ENCODE data around the gene ASIC2. TPM values are rescaled to one million over a fixed set of nuclear protein-coding genes. Genes with fewer than 3 reads are reported as not detected.
A peak's percentile ranks its signal among the peaks of the same experiment; 100 is the strongest.

Gene ASIC2
- total RNA-seq, 4 donors from 2014 or later, result 0.80 to 1.8 (median 1.4) TPM; not detected in 1

DNA sequence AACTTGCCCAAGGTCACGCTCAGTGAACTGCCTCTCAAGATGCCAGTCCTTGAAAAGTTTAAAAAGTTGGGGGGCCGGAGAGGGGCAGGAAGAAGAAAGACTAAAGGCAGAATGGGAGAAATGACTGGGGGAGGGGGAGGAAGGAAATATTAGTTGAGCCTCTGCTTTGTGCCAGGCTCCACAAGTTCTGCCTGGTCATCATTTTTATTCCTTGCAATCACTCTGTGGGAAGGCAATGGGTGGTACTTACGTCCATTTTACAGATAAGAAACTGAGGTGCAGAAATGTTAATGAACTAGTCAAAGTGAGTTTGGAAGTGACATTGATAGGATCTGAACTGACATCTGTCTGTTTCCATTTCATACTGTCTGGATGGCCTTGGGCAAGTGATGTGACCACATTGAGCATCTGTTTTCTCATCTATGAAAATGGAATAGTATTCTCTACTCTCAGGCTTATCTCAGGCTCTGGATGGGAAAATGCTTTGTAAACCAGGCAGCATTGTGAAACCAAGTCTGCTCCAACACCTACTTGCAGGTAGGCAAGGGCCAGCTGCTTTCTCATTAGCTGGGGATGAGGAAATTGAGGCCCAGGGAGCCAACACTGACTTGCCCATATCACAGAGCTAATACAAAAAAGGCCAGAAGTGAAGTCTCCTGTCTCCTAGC, 19.2 kb downstream of the ASIC2 start:
- Histone ChIP-seq H3K4me1 (no peaks in the 10 kb centered on the region), H3K27ac (no peak overlapping the region), H3K36me3 (no peaks in the 10 kb centered on the region), H3K4me3 (no peak overlapping the region), H3K9me3 (no peaks in the 10 kb centered on the region), H3K27me3 (no peaks in the 10 kb centered on the region)
- TF ChIP-seq, protein P1, sequence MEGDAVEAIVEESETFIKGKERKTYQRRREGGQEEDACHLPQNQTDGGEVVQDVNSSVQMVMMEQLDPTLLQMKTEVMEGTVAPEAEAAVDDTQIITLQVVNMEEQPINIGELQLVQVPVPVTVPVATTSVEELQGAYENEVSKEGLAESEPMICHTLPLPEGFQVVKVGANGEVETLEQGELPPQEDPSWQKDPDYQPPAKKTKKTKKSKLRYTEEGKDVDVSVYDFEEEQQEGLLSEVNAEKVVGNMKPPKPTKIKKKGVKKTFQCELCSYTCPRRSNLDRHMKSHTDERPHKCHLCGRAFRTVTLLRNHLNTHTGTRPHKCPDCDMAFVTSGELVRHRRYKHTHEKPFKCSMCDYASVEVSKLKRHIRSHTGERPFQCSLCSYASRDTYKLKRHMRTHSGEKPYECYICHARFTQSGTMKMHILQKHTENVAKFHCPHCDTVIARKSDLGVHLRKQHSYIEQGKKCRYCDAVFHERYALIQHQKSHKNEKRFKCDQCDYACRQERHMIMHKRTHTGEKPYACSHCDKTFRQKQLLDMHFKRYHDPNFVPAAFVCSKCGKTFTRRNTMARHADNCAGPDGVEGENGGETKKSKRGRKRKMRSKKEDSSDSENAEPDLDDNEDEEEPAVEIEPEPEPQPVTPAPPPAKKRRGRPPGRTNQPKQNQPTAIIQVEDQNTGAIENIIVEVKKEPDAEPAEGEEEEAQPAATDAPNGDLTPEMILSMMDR (IDR thresholded peaks at IDR 0.05), result no peak
- no peak for TF ChIP-seq POLR2A (IDR thresholded peaks at IDR 0.05)
- no peak for DNase-seq

DNA sequence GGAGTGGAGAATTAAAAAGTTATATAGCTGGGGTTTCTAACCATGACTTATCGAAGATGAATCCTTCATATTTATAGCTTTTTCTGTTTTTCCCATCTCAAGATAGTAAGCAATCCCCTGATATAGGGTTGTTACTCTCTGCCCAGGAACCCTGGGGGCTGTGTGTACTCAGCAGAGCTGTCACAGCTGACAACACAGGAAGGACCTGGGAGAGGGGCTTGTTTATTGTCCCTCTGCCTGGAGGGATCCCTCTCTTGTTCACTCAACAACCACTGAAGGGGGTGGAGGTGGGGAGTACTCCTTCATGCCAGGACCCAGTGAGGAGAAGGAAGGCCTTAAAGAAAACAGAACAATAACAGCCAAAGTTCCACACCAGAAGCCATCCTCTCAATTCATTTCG, 19.8 kb downstream of the ASIC2 start:
- no peak for DNase-seq
- Histone ChIP-seq H3K27me3 (no peaks in the 10 kb centered on the region), H3K27ac (no peak overlapping the region), H3K9me3 (no peaks in the 10 kb centered on the region), H3K4me3 (no peak overlapping the region), H3K36me3 (no peaks in the 10 kb centered on the region), H3K4me1 (no peaks in the 10 kb centered on the region)
- no peak for TF ChIP-seq POLR2A (IDR thresholded peaks at IDR 0.05)
- TF ChIP-seq, protein P1 (IDR thresholded peaks at IDR 0.05), result no peak

DNA sequence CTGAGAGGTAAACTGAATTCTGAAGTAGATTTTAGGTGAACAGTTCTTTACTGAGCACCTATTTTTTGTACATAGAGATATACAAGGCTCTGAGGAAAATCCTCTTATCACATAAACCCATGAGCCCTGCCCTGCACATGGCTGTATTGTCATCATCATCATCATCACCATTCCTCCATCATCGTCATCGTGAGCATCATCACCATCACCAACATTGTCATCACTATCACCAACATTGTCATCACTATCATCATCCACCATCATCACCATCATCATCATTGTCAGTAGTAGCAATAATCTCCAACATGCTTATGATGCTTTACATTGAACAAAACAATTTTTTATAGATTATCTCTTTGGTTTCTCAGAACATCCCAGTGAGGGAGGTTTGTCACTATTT, 20.7 kb downstream of the ASIC2 start:
- Histone ChIP-seq H3K4me1 (peaks cover 0 to 3% (median 0%) of the 10 kb centered on the region in 4 donors), H3K9me3 (no peaks in the 10 kb centered on the region), H3K4me3 (no peak overlapping the region), H3K36me3 (no peaks in the 10 kb centered on the region), H3K27me3 (no peaks in the 10 kb centered on the region), H3K27ac (no peak overlapping the region)
- DNase-seq, result no peak
- TF ChIP-seq, protein P1 (IDR thresholded peaks at IDR 0.05), result no peak
- no peak for TF ChIP-seq POLR2A (IDR thresholded peaks at IDR 0.05)

DNA sequence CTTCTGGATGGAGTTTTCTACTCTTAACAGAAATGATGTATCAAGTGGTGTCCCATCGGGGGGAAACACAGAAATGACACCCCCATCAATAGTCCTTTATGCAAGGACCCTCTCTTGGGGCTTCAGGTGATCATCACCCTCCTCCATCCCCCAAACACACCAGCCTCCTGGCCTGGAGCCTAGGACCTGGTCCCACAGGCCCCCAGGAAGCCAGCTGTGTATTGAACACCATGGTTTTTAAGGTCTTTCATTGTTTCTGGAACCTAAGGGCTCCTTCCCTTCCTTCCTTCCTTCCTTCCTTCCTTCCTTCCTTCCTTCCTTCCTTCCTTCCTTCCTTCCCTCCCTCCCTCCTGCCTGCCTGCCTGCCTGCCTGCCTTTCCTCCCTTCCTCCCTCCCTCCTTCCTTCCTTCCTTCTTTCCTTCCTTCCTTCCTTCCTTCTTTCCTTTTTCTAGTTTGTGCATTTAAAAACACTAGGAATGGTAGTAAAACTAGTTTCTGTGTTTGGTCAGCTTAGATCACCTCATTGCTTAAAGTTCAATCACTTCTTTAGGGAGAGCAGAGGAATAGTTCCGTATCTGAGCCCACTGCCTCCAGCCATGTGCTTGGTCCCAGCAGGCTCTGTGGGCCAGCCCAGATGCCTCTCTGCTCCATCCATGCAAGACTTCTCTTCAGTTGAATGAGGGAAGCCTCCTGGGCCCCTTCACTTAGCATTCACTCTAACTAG, 23.6 kb downstream of the ASIC2 start:
- H3K27ac ChIP-seq, result no peak overlapping the region
- DNase-seq, result no peak
- peaks cover 0 to 4% (median 0%) of the 10 kb centered on the region in 4 donors for H3K4me1 ChIP-seq
- no peaks in the 10 kb centered on the region for H3K36me3 ChIP-seq
- TF ChIP-seq, protein P1 (IDR thresholded peaks at IDR 0.05), result no peak
- no peak overlapping the region for H3K4me3 ChIP-seq
- no peaks in the 10 kb centered on the region for H3K27me3 ChIP-seq
- H3K9me3 ChIP-seq, result no peaks in the 10 kb centered on the region

DNA sequence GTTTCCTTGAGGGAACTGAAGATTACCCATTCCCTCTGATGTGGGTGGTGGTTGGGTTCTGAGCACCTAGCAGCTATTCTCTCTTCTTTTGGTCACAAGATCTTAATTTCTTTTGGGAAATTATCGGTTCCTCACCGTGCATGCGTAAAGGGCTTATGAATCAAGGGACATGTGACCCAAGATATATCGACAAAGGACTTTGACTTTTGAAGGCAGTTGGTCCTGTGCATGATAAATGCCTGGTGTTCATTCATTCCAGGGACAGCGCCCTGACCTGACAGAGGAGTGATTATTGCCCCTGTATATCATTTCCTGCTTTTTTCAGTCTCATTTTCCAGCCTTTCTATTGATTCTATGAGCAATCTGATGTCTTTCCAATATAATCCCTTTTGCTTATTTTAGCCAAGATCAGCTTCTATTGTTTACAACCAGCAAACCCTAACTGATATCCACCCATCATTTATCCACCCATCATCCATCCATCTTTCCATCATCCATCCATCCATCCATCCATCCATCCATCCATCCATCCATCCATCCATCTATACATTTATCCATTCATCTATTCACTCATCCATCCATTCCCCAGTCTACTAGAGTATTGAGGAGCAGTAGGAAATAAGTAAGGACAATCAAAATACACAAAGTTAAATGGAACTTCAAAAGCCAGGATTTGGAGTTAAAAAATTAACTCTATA, 25.1 kb downstream of the ASIC2 start:
- H3K4me1 ChIP-seq, result peaks cover 0 to 4% (median 0%) of the 10 kb centered on the region in 4 donors
- no peak overlapping the region for H3K4me3 ChIP-seq
- no peak for TF ChIP-seq POLR2A (IDR thresholded peaks at IDR 0.05)
- TF ChIP-seq, protein P1 (IDR thresholded peaks at IDR 0.05), result no peak
- H3K27ac ChIP-seq, result peak overlapping the region in 2 of 4 donors; percentile 40 to 70
- H3K9me3 ChIP-seq, result no peaks in the 10 kb centered on the region
- DNase-seq, result peak in 1 of 3 donors; percentile 64
- H3K27me3 ChIP-seq, result no peaks in the 10 kb centered on the region
- H3K36me3 ChIP-seq, result no peaks in the 10 kb centered on the region
